HG02970 (cell line): Measurements from ENCODE around the gene OR13C4.
"Not testable (repeated sequence)": the region's sequence is repeated elsewhere in the genome, so short reads cannot be mapped to it uniquely, and the experiment has no call there.

ENCODE experiments used
- ATAC-seq: cut with Tn5 transposase; IDR thresholded peaks from one replicate; pipeline ENCODE4 v1.9.1; 2021; ENCODE audit warnings: mild to moderate bottlenecking, moderate library complexity, moderate number of reproducible peaks; ENCODE audit not compliant: unreplicated experiment, low FRiP score

The OR13C4 gene

GRCh38 chr9:104527109-104527508, at the start of gene OR13C4:
Gene OR13C4, minus strand, starts transcription at chr9:104527209. Its CDS starts 0 bp downstream, at chr9:104527209.
- ATAC-seq: no peak

- no peak for ATAC-seq
Observed at GRCh38 chr9:104575456-104575855, 48.4 kb upstream of the OR13C4 start.

GRCh38 chr9:104572612-104573011, 45.6 kb upstream of the OR13C4 start:
- no peak for ATAC-seq

- no peak for ATAC-seq
Observed at GRCh38 chr9:104568868-104569267, 41.9 kb upstream of the OR13C4 start, which contains the start of gene OR13C8. Gene OR13C8, plus strand, starts transcription at chr9:104569168. Its CDS starts 0 bp downstream, at chr9:104569168.

- ATAC-seq: no peak
Observed at GRCh38 chr9:104564358-104564757, 37.3 kb upstream of the OR13C4 start.

GRCh38 chr9:104556830-104557634, 30.0 kb upstream of the OR13C4 start:
- ATAC-seq: no peak

- no peak for ATAC-seq
Observed at GRCh38 chr9:104555521-104555920, 28.5 kb upstream of the OR13C4 start.

GRCh38 chr9:104553261-104553660, 26.3 kb upstream of the OR13C4 start:
- ATAC-seq: no peak

GRCh38 chr9:104544644-104545043, 17.6 kb upstream of the OR13C4 start:
- ATAC-seq: no peak

GRCh38 chr9:104539275-104539674, 12.3 kb upstream of the OR13C4 start:
- no peak for ATAC-seq

GRCh38 chr9:104536756-104537155, 9.7 kb upstream of the OR13C4 start, which contains the start of gene OR13C3:
Gene OR13C3, minus strand, starts transcription at chr9:104536856. Its CDS starts 133 bp downstream, at chr9:104536723.
- no peak for ATAC-seq

- not testable (repeated sequence) for ATAC-seq
Observed at GRCh38 chr9:104520241-104520640, 6.8 kb downstream of the OR13C4 start.

GRCh38 chr9:104514901-104515300, 12.1 kb downstream of the OR13C4 start:
- no peak for ATAC-seq

- ATAC-seq: no peak
Observed at GRCh38 chr9:104506565-104506964, 20.4 kb downstream of the OR13C4 start.

GRCh38 chr9:104503963-104504362, 23.0 kb downstream of the OR13C4 start, which contains the start of gene OR13F1:
Gene OR13F1, plus strand, starts transcription at chr9:104504263. Its CDS starts 0 bp downstream, at chr9:104504263.
- ATAC-seq: no peak

GRCh38 chr9:104503440-104503839, 23.6 kb downstream of the OR13C4 start:
- ATAC-seq: no peak

- ATAC-seq: no peak
Observed at GRCh38 chr9:104494808-104495207, 32.2 kb downstream of the OR13C4 start.

- ATAC-seq: no peak
Observed at GRCh38 chr9:104485014-104485413, 42.0 kb downstream of the OR13C4 start.

- no peak for ATAC-seq
Observed at GRCh38 chr9:104482921-104483570, 44.0 kb downstream of the OR13C4 start.
